ENCODE results near the gene CENPK. TPM values are rescaled to one million over a fixed set of nuclear protein-coding genes. Genes with fewer than 3 reads are reported as not detected.

CENPK gene
- polyA plus RNA-seq, 1 of the 3 experiments (the other 2 are of a cell fraction) = 5.4 TPM

DNA sequence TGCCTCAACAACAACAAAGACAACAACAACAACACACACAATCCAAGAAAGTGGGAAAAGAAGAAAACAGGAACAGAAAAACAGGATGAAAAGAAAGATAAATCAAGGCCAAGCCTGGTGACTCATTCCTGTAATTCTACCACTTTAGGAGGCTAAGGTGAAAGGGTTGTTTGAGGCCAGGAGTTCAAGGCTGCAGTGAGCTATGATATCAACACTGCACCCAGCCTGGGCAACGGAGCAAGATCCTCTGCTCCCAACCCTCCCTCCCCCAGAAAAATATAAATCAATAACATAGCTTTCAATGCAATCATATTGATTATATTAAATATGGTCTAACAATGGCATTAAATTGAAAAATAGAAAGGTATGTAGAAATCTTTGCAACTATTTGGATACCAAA is 32.1 kb downstream of the CENPK start:
- ChIA-PET POLR2A (no interaction called here), CTCF (no interaction called here)
- Histone ChIP-seq H3K9me2 (no peaks in the 10 kb centered on the region), H3K27me3 (ENCODE audit: insufficient read depth) (no peaks in the 10 kb centered on the region), H3K4me1 (ENCODE audit: control insufficient read depth in 1 of 2, insufficient read depth in 2 of 2, low read depth in 1 of 2, low read length in 1 of 2) (no peaks in the 10 kb centered on the region), H3K4me3 (ENCODE audit: low read depth in 2 of 2, low read length in 1 of 2) (no peak overlapping the region), H3K79me2 (ENCODE audit: insufficient read depth) (no peaks in the 10 kb centered on the region), H4K20me1 (ENCODE audit: insufficient read depth) (no peaks in the 10 kb centered on the region), H3K9ac (no peak overlapping the region), H3F3A (replicated peaks; ENCODE audit: insufficient read depth) (peaks cover 7% of the 10 kb centered on the region), H3K27ac (ENCODE audit: low read depth in 2 of 2, low read length in 1 of 2) (no peak overlapping the region), H3K36me3 (replicated peaks in 1 of 2; ENCODE audit: control insufficient read depth in 1 of 2, insufficient read depth in 2 of 2, low read length in 1 of 2) (peaks cover 0 to 24% of the 10 kb centered on the region in 2 experiments), H3K9me3 (no peaks in the 10 kb centered on the region), H3K4me2 (no peak overlapping the region), H2AFZ (ENCODE audit: low read depth) (no peak overlapping the region)
- 93% methylated on average over 1 of the region's 1 CpG for WGBS (ENCODE audit: low lambda C conversion rate)
- no peak for DNase-seq
- TF ChIP-seq FOSL2 (IDR thresholded peaks at IDR 0.05; ENCODE audit: borderline replicate concordance, low read depth) (no peak), EZH2phosphoT487 (IDR thresholded peaks at IDR 0.05; ENCODE audit: borderline replicate concordance, low read depth) (no peak), MEF2A (IDR thresholded peaks at IDR 0.05; ENCODE audit: borderline replicate concordance, low read depth) (no peak), TEAD4 (IDR thresholded peaks at IDR 0.05; ENCODE audit: borderline replicate concordance, insufficient read depth) (no peak), ELF1 (IDR thresholded peaks at IDR 0.05) (no peak), GATA2 (CRISPR knock-in tag; IDR thresholded peaks at IDR 0.05) (no peak), RCOR1 (IDR thresholded peaks at IDR 0.05; ENCODE audit: low read length) (no peak), YY1 (IDR thresholded peaks at IDR 0.05; ENCODE audit: low read depth) (no peak), RXRA (IDR thresholded peaks at IDR 0.05; ENCODE audit: borderline replicate concordance, low read depth) (no peak), JUND (IDR thresholded peaks at IDR 0.05) (no peak), POLR2AphosphoS5 (IDR thresholded peaks at IDR 0.05; ENCODE audit: low read depth, low read length) (no peak), CHD2 (IDR thresholded peaks at IDR 0.05; ENCODE audit: low read length, partially characterized antibody) (no peak), GABPA (IDR thresholded peaks at IDR 0.05; ENCODE audit: low read depth) (no peak), NFIC (IDR thresholded peaks at IDR 0.05; ENCODE audit: borderline replicate concordance) (no peak), MXI1 (IDR thresholded peaks at IDR 0.05; ENCODE audit: low read depth, low read length) (no peak), FOXJ3 (CRISPR knock-in tag; IDR thresholded peaks at IDR 0.05) (no peak)
- TF ChIP-seq, protein P1, sequence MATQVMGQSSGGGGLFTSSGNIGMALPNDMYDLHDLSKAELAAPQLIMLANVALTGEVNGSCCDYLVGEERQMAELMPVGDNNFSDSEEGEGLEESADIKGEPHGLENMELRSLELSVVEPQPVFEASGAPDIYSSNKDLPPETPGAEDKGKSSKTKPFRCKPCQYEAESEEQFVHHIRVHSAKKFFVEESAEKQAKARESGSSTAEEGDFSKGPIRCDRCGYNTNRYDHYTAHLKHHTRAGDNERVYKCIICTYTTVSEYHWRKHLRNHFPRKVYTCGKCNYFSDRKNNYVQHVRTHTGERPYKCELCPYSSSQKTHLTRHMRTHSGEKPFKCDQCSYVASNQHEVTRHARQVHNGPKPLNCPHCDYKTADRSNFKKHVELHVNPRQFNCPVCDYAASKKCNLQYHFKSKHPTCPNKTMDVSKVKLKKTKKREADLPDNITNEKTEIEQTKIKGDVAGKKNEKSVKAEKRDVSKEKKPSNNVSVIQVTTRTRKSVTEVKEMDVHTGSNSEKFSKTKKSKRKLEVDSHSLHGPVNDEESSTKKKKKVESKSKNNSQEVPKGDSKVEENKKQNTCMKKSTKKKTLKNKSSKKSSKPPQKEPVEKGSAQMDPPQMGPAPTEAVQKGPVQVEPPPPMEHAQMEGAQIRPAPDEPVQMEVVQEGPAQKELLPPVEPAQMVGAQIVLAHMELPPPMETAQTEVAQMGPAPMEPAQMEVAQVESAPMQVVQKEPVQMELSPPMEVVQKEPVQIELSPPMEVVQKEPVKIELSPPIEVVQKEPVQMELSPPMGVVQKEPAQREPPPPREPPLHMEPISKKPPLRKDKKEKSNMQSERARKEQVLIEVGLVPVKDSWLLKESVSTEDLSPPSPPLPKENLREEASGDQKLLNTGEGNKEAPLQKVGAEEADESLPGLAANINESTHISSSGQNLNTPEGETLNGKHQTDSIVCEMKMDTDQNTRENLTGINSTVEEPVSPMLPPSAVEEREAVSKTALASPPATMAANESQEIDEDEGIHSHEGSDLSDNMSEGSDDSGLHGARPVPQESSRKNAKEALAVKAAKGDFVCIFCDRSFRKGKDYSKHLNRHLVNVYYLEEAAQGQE (IDR thresholded peaks at IDR 0.05; ENCODE audit: low read depth, low read length) = no peak
- TF ChIP-seq, protein P2, sequence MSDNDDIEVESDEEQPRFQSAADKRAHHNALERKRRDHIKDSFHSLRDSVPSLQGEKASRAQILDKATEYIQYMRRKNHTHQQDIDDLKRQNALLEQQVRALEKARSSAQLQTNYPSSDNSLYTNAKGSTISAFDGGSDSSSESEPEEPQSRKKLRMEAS (IDR thresholded peaks at IDR 0.05; ENCODE audit: low read depth) = no peak
- TF ChIP-seq, protein P3, sequence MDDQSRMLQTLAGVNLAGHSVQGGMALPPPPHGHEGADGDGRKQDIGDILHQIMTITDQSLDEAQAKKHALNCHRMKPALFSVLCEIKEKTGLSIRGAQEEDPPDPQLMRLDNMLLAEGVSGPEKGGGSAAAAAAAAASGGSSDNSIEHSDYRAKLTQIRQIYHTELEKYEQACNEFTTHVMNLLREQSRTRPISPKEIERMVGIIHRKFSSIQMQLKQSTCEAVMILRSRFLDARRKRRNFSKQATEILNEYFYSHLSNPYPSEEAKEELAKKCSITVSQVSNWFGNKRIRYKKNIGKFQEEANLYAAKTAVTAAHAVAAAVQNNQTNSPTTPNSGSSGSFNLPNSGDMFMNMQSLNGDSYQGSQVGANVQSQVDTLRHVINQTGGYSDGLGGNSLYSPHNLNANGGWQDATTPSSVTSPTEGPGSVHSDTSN (IDR thresholded peaks at IDR 0.05) = no peak
- TF ChIP-seq, protein P4, sequence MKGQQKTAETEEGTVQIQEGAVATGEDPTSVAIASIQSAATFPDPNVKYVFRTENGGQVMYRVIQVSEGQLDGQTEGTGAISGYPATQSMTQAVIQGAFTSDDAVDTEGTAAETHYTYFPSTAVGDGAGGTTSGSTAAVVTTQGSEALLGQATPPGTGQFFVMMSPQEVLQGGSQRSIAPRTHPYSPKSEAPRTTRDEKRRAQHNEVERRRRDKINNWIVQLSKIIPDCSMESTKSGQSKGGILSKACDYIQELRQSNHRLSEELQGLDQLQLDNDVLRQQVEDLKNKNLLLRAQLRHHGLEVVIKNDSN (IDR thresholded peaks at IDR 0.05; ENCODE audit: borderline replicate concordance, low read depth) = no peak

All from SK-N-SH (cell line).